GM21526 (cell line): ENCODE data around the gene SHISA8.
A peak's percentile ranks its signal among the peaks of the same experiment; 100 is the strongest.
"Not testable (repeated sequence)": the region's sequence is repeated elsewhere in the genome, so short reads cannot be mapped to it uniquely, and the experiment has no call there.

Source experiments
- ATAC-seq: cut with Tn5 transposase; IDR thresholded peaks from one replicate; pipeline ENCODE4 v1.9.1; 2021; ENCODE audit warnings: moderate library complexity; ENCODE audit not compliant: unreplicated experiment, low FRiP score

Gene SHISA8

DNA sequence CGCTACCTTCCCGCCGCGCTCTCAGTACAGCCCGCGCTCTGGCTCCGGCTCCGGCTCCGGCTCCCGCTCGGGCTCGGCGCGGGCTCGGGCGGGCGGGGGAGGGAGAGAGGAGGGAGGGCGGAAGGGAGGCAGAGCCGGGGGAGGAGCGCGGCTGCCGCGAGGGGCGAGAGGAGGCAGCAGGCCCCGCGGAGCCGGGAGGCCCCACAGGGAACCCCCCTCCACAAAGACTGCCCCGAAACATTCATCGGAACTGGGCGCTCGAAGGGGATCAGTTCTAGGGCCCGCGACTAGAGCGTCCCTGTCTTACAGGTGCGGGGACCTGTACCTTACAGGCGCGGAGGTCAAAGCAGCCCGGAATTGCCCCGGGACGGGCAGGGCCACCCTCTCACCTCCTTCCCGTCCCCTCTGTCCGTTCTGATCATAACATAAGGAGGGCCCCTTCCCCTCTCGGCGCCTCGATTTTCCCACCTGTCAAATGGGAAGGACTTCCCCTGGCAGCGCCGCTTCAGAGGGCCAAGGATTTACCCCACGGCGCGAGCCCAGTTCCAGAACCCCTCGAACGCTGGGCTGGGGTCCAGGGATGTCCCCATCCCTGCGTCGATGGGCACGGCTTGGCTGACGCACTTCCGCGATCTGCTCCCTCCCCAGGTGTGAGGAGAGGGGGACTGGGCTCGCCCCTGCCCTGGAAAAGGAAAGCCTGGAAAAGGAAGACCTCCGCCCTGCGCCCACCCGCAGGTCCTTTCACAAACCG lies at the start of gene SHISA8:
Gene SHISA8 (minus strand): TSS at position 40 of the 751 bp plus-strand sequence. CDS start 407 bp downstream, outside the sequence.
- ATAC-seq: no peak

DNA sequence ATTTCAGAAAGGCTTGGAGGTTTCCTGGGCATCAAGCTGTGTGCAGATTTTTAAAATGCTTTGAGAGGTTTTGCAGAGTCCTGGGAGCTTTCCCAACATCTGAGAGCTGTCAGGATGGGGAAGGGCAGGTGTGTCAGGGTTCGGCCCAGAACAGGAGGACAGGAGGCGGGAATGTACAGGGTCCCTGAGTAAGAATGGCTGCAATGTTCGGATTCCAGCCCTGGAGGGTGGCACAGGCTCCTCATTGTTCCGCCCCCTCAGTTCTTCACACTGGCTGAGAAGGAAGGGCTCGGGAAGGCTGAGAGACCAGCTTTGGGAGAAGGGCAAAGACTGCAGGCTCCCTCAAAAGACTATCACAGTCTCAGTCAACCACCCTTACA lies 49.2 kb upstream of the SHISA8 start:
- ATAC-seq: no peak

- no peak for ATAC-seq
Observed at GRCh38 chr22:41963453-41964111, 48.7 kb upstream of the SHISA8 start.

DNA sequence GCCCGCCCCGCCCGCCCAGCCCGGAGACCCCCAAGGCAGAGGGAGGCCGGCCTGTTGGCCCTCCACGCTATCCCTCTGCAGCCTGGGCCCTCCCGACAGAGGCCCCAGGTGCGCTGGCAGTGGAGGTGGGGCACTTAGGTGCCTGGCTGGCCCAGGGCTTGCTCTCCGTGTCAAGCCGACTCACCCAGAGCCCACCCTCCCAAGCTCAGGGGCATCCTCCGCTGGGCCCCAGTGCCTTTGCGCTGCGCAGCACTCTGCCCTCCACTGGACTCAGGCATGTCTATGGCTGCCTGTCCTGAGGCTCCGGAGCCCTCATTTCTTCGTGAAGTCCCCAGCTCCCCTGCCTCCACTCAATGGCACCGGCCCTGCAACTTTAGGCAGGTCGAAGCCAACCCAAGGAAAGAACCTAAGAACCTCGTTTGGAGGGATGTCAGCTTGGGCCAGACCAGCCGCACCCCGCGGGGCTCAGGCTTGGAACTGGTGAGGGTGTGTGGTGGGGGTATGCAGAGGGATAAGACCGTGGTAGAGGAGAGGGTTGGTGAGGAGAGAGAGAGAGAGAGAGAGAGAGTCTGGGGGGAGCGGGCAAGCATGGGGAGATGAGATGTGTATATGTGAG lies 43.2 kb upstream of the SHISA8 start:
- no peak for ATAC-seq

GRCh38 chr22:41952713-41953112 lies 37.8 kb upstream of the SHISA8 start:
- no peak for ATAC-seq

- no peak for ATAC-seq
Observed at GRCh38 chr22:41951898-41952474, 37.1 kb upstream of the SHISA8 start, which contains the start of gene SMIM45. TSS of gene SMIM45 (plus strand) at chr22:41952150.

- ATAC-seq: no peak
Observed at GRCh38 chr22:41949297-41949965, 34.6 kb upstream of the SHISA8 start.

DNA sequence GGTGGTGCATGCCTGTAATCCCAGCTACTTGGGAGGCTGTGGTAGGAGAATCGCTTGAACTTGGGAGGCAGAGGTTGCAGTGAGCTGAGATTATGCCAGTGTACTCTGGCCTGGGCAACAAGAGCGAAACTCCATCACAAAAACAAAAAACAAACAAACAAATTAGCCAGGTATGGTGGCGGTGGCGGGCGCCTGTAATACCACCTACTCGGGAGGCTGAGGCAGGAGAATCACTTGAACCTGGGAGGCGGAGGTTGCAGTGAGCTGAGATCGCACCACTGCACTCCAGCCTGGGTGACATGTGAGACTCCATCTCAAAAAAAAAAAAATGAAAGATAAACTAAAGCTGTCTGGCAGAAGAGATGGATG lies 34.0 kb upstream of the SHISA8 start:
- ATAC-seq: not testable (repeated sequence)

GRCh38 chr22:41948142-41948541 lies 33.3 kb upstream of the SHISA8 start:
- no peak for ATAC-seq

GRCh38 chr22:41947424-41948080 lies 32.7 kb upstream of the SHISA8 start:
- ATAC-seq: no peak

GRCh38 chr22:41946629-41947423 lies 32.0 kb upstream of the SHISA8 start, which contains the start of gene CENPM:
TSS of gene CENPM (minus strand) at chr22:41947152. CDS start at chr22:41947076, 76 bp downstream.
- ATAC-seq: peak; percentile 64

DNA sequence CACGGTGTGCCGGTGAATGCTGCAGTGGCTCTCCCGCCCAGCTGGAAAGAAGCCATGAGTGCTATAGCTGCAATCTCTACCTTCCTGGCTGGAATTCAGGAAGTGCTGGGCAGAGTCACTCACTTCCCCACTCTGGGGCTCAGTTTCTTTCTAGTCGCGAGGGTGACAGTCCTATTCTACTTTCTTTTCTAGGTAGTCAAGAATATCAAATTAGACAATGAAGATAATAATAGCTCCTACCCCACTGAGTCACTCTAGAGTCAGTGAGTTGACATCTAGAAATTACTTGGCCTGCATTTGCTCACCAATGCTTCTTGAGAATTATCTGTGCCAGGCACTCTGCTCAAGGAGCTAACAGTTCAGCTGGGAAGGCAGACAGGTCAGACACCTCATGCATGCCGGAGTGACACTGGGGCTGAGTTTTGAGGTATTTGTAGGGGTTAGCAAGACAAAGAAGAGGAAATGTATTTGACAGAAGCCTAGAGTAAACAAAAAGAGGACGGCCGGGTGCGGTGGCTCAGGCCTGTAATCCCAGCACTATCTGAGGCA lies 28.9 kb upstream of the SHISA8 start:
- ATAC-seq: no peak

DNA sequence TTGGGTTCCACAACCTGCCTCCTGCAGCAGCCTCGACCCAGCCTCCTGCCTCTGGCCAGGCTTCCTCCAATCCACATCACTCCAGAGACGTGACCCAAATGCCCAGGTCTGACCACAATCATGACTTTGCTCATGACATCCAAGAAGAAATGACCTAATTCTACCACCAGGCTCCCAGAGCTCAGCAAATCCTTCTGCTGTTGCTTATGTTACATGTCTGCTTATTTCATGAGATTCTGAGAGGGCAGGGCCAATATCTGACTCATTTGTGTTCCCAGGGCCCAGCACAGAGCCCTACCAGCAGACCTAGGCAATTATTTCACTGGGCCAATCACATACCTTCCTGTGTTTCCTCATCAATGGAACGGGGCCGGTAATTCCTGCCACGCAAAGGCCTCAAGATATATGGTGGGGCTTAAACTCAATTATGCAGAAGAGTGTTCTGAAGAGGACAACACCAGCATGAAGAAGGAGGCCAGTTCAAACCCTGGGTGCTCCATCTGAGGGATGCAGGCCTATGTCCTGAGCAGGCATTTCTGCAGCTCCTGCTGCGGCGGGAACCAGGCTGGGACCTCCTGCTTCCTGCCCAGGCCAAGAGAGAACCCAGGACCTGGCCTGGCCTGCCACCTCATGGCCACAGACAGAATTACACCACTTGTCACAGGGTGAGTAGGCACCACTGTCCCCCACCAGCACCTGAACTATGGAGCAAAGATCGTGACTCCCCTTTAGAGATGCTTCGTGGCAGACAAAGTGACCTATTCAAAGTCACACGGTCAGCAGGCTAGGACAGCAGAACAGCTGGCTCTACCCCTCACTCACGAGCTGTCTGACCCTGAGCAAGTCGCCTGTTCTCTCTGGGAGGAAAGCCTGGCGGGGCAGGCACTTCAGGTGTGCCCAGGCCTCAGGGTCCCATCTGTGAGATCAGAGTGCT lies 26.2 kb upstream of the SHISA8 start:
- peak; percentile 36 for ATAC-seq

GRCh38 chr22:41939981-41940831 lies 25.3 kb upstream of the SHISA8 start:
- peak; percentile 41 for ATAC-seq

- ATAC-seq: no peak
Observed at GRCh38 chr22:41936894-41937169, 22.0 kb upstream of the SHISA8 start.

DNA sequence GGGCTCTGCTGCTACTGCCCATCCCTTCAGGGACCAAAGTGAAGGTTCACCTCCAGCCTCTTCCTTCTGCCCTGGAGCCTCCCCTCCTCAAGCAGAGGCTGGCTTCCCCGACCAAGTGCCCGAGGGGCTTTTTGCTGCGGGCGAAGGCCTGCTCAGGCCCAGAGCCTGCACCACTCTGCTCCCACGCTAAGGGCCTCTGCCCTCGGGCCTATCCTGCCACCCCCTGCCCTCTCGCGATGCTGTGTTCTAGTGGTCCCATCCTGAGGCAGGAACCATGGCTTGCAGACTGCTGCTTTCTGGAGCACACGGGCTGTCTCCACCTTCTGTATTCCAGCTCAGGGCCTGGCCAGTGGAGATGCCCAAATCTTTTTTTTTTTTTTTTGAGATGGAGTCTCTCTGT lies 20.6 kb upstream of the SHISA8 start:
- no peak for ATAC-seq

DNA sequence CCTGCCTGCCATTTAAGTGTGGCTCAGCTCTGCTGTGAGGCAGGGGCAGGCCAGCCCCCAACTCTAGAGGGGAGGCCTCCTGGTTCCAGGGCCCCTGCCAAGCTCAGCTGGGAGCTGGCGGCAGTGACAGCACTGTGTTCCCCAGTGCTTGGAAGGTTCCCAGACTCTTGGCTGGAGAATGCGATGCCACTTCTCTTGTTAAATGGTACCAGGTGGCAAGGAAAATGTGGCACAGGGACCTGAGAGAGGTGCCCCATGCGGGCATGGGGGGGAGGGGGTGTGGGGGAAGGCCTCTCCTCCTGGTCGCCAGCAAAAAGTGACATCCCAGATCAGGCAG lies 20.1 kb upstream of the SHISA8 start:
- ATAC-seq: no peak
